HEK293 (cell line): ENCODE data around the gene MBOAT2.

Experiments used
- CTCF ChIA-PET: fragments of 350-600 bp; formaldehyde crosslinking; extraction: SDS; loops from one replicate; lab custom pipeline; 2021; ENCODE audit warnings: antibody characterized with exemption; lab: Yijun Ruan, JAX
- POLR2A ChIA-PET: fragments of 300-600 bp; formaldehyde crosslinking; extraction: SDS; loops from one replicate; lab custom pipeline; 2020; ENCODE audit warnings: antibody characterized with exemption, inconsistent platforms; lab: Yijun Ruan, JAX
- H3K27ac ChIP-seq: fragments of 200-500 bp; sonication (Bioruptor generic); 2 replicates; pipeline ENCODE4 v1.5.1; 2014; ENCODE audit warnings: low read depth, low read length, control low read depth, inconsistent platforms; ENCODE audit errors: extremely low read depth
- H3K36me3 ChIP-seq, 2 experiments: fragments of 200-500 bp in 1 of 2; sonication (Bioruptor generic) in 1 of 2; 1 replicate in 1 of 2; 2 replicates in 1 of 2; pipeline ENCODE4 v1.5.1; 2014 to 2017; ENCODE audit warnings: inconsistent platforms in 2 of 2, low read length in 2 of 2; ENCODE audit not compliant: control insufficient read depth in 2 of 2, insufficient read depth in 1 of 2
- H3K4me1 ChIP-seq: fragments of 200-500 bp; sonication (Bioruptor generic); 2 replicates; pipeline ENCODE4 v1.5.1; 2014; ENCODE audit warnings: mild to moderate bottlenecking, low read length, inconsistent platforms; ENCODE audit not compliant: control insufficient read depth, insufficient read depth
- H3K4me3 ChIP-seq: 2 replicates; pipeline ENCODE4 v1.5.1; 2011; ENCODE audit warnings: low read depth, mild to moderate bottlenecking, control low read depth, low read length, moderate library complexity
- H3K9me3 ChIP-seq: fragments of 200-500 bp; sonication (Bioruptor generic); 2 replicates; pipeline ENCODE4 v1.5.1; 2014; ENCODE audit warnings: low read depth, low read length, inconsistent platforms; ENCODE audit not compliant: control insufficient read depth, insufficient read depth
- ZBTB20 ChIP-seq: fragments of 450-650 bp; formaldehyde crosslinking; IDR thresholded peaks from 2 replicates; pipeline ENCODE4 v1.5.1; 2016; ENCODE audit warnings: missing biosample characterization, missing genetic modification characterization
- ZBTB7A ChIP-seq: fragments of 450-650 bp; formaldehyde crosslinking; IDR thresholded peaks from 2 replicates; pipeline ENCODE4 v1.5.1; 2016; ENCODE audit warnings: low read depth, missing biosample characterization, missing genetic modification characterization
- ZIC2 ChIP-seq: fragments of 450-650 bp; formaldehyde crosslinking; IDR thresholded peaks from 2 replicates; pipeline ENCODE4 v1.5.1; 2016; ENCODE audit warnings: missing biosample characterization, missing genetic modification characterization
- ZNF266 ChIP-seq: fragments of 450-650 bp; formaldehyde crosslinking; IDR thresholded peaks from 2 replicates; pipeline ENCODE4 v1.5.1; 2016; ENCODE audit warnings: missing biosample characterization, missing genetic modification characterization, low read depth
- ZNF324 ChIP-seq: fragments of 450-650 bp; formaldehyde crosslinking; IDR thresholded peaks from 2 replicates; pipeline ENCODE4 v1.5.1; 2016; ENCODE audit warnings: missing biosample characterization, missing genetic modification characterization
- ZNF521 ChIP-seq: fragments of 450-650 bp; formaldehyde crosslinking; IDR thresholded peaks from 2 replicates; pipeline ENCODE4 v1.5.1; 2017; ENCODE audit warnings: missing biosample characterization, mild to moderate bottlenecking, missing genetic modification characterization
- ZNF529 ChIP-seq: fragments of 450-650 bp; formaldehyde crosslinking; IDR thresholded peaks from 2 replicates; pipeline ENCODE4 v1.5.1; 2017; ENCODE audit warnings: missing genetic modification characterization, missing biosample characterization; ENCODE audit not compliant: insufficient replicate concordance
- ZNF530 ChIP-seq: fragments of 450-650 bp; formaldehyde crosslinking; IDR thresholded peaks from 2 replicates; pipeline ENCODE4 v1.5.1; 2016; ENCODE audit warnings: low read depth, missing biosample characterization, missing genetic modification characterization
- ZNF600 ChIP-seq: fragments of 450-650 bp; formaldehyde crosslinking; IDR thresholded peaks from 2 replicates; pipeline ENCODE4 v1.5.1; 2016; ENCODE audit warnings: missing biosample characterization, missing genetic modification characterization
- ZNF837 ChIP-seq: fragments of 450-650 bp; formaldehyde crosslinking; IDR thresholded peaks from 2 replicates; pipeline ENCODE4 v1.5.1; 2016; ENCODE audit warnings: missing biosample characterization, missing genetic modification characterization
- TF ChIP-seq, protein P1 (sequence below): fragments of 450-650 bp; IDR thresholded peaks from 2 replicates; pipeline ENCODE4 v1.5.1; 2018; ENCODE audit warnings: missing biosample characterization, missing genetic modification characterization
- TF ChIP-seq, protein P2 (sequence below): fragments of 450-650 bp; formaldehyde crosslinking; IDR thresholded peaks from 2 replicates; pipeline ENCODE4 v1.5.1; 2016; ENCODE audit warnings: missing biosample characterization, missing genetic modification characterization
- TF ChIP-seq, protein P3 (sequence below): fragments of 450-650 bp; formaldehyde crosslinking; IDR thresholded peaks from 2 replicates; pipeline ENCODE4 v1.5.1; 2016; ENCODE audit warnings: missing biosample characterization, missing genetic modification characterization
- TF ChIP-seq, protein P4 (sequence below): fragments of 450-650 bp; formaldehyde crosslinking; IDR thresholded peaks from 2 replicates; pipeline ENCODE4 v1.5.1; 2016; ENCODE audit warnings: missing biosample characterization, missing genetic modification characterization

MBOAT2 gene

DNA sequence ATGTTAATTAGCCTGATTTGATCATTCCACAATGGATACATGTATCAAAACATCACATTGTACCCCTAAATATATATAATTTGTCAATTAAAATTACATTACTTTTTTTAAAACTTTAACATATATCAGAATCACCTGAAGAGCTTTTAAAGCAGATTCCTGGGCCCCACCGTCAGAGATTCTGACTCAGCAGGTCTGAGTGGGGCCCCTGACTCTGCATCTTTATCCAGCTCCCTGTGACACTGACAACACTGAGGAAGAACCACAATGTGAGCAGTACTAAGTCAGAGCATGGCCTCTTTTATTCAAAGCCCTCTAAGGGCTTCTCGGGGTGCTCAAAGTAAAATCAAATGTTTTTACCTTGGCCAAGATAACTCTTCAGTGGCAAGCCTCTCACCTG lies 175.8 kb downstream of the MBOAT2 start:
- no peak overlapping the region for H3K4me3 ChIP-seq
- H3K4me1 ChIP-seq, result no peaks in the 10 kb centered on the region
- no peaks in the 10 kb centered on the region for H3K9me3 ChIP-seq
- no peak overlapping the region for H3K27ac ChIP-seq
- TF ChIP-seq ZBTB20 (peak; percentile 45; the same call in 1 of the 2 replicates), ZNF529 (tag by site-specific recombination) (no peak), ZNF600 (tag by site-specific recombination) (no peak)
- TF ChIP-seq, all 188 proteins: peak for 1
- peaks cover 16 to 22% of the 10 kb centered on the region in 2 experiments for H3K36me3 ChIP-seq
- ChIA-PET POLR2A (no interaction called here), CTCF (no interaction called here)

DNA sequence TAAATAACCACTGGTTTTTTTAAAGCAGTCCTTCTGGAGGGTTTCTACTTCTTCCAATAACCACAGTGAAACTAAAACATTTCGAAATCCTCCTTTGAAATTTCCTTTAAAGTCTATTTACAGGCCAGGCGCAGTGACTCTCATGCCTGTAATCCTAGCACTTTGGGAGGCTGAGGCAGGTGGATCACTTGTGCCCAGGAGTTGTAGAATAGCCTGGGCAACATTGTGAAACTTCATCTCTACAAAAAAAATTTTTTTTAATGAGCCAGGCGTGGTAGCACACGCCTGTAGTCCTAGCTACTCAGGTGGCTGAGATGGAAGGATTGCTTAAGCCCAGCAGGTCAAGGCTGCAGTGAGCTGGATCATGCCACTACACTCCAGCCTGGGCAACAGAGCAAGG lies 181.3 kb downstream of the MBOAT2 start:
- peaks cover 19 to 23% of the 10 kb centered on the region in 2 experiments for H3K36me3 ChIP-seq
- CTCF ChIA-PET, result interaction anchor here (1.6 kb wide), 1 partner anchor 320 kb away, joined by 4 read pairs; no protein-coding TSS in a partner anchor
- no peak overlapping the region for H3K27ac ChIP-seq
- no peaks in the 10 kb centered on the region for H3K9me3 ChIP-seq
- H3K4me3 ChIP-seq, result no peak overlapping the region
- H3K4me1 ChIP-seq, result no peaks in the 10 kb centered on the region
- POLR2A ChIA-PET, result no interaction called here
- TF ChIP-seq ZBTB7A (tag by site-specific recombination) (no peak), ZNF324 (tag by site-specific recombination) (no peak), ZNF837 (tag by site-specific recombination) (no peak), ZNF521 (tag by site-specific recombination) (no peak)
- TF ChIP-seq, protein P1, sequence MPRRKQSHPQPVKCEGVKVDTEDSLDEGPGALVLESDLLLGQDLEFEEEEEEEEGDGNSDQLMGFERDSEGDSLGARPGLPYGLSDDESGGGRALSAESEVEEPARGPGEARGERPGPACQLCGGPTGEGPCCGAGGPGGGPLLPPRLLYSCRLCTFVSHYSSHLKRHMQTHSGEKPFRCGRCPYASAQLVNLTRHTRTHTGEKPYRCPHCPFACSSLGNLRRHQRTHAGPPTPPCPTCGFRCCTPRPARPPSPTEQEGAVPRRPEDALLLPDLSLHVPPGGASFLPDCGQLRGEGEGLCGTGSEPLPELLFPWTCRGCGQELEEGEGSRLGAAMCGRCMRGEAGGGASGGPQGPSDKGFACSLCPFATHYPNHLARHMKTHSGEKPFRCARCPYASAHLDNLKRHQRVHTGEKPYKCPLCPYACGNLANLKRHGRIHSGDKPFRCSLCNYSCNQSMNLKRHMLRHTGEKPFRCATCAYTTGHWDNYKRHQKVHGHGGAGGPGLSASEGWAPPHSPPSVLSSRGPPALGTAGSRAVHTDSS (tag by site-specific recombination), result no peak
- TF ChIP-seq, protein P2, sequence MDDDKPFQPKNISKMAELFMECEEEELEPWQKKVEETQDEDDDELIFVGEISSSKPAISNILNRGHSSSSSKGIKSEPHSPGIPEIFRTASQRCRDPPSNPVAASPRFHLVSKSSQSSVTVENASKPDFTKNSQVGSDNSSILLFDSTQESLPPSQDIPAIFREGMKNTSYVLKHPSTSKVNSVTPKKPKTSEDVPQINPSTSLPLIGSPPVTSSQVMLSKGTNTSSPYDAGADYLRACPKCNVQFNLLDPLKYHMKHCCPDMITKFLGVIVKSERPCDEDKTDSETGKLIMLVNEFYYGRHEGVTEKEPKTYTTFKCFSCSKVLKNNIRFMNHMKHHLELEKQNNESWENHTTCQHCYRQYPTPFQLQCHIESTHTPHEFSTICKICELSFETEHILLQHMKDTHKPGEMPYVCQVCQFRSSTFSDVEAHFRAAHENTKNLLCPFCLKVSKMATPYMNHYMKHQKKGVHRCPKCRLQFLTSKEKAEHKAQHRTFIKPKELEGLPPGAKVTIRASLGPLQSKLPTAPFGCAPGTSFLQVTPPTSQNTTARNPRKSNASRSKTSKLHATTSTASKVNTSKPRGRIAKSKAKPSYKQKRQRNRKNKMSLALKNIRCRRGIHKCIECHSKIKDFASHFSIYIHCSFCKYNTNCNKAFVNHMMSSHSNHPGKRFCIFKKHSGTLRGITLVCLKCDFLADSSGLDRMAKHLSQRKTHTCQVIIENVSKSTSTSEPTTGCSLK (tag by site-specific recombination), result no peak

DNA sequence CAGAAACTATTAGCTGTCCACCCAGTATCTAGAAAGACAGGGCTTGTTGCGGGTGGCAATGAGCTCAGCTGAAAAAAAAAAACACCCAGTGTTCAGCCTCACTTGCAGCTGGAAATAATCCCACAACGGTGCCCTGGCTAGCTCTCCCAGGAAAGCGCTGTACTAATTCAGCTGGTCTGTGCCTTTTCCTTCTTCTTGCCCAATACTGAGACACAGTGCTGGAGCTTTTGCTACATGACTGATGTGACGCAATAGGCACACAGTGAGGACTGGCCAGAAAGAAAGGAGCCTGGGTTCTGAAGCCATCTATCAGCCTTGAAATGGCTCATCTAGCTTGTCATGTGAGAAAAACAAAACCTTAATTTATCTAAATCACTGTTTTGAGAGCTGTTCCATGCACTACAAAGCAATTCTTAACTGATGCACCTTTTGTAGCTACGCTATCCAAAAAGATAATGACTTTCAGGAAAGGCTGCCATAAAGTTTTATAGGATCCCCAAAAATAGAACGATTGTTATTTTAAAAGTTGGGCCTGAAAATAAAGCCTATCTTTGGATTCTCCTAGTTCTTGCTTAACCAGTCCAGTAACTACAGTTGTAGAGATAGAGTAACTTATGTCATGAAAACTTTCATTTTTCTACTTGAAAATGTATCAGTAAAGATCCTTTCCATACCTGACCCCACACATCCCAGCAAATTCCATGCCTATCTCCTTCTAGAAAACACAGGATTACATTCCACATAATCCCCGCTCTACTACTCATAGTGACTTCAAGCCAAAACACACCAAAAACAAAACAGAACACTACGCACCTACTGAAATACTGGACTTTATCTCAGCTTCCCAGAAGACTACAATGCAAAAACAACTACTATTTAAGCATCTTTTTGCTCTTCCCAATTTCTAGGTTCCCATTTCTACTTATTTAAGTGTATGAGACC lies 181.9 kb downstream of the MBOAT2 start:
- Histone ChIP-seq H3K27ac (no peak overlapping the region), H3K36me3 (peaks cover 20 to 23% of the 10 kb centered on the region in 2 experiments), H3K4me1 (no peaks in the 10 kb centered on the region), H3K9me3 (no peaks in the 10 kb centered on the region), H3K4me3 (no peak overlapping the region)
- ChIA-PET CTCF (interaction anchor here (1.1 to 1.6 kb wide), 2 partner anchors 16 to 320 kb away, joined by 3 to 4 read pairs; no protein-coding TSS in a partner anchor), POLR2A (interaction anchor here (0.8 kb wide), 1 partner anchor 12 kb away, joined by 5 read pairs; no protein-coding TSS in a partner anchor)
- TF ChIP-seq, protein P3, sequence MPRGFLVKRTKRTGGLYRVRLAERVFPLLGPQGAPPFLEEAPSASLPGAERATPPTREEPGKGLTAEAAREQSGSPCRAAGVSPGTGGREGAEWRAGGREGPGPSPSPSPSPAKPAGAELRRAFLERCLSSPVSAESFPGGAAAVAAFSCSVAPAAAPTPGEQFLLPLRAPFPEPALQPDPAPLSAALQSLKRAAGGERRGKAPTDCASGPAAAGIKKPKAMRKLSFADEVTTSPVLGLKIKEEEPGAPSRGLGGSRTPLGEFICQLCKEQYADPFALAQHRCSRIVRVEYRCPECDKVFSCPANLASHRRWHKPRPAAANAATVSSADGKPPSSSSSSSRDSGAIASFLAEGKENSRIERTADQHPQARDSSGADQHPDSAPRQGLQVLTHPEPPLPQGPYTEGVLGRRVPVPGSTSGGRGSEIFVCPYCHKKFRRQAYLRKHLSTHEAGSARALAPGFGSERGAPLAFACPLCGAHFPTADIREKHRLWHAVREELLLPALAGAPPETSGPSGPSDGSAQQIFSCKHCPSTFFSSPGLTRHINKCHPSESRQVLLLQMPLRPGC (tag by site-specific recombination), result no peak
- TF ChIP-seq ZNF266 (tag by site-specific recombination) (no peak), ZNF530 (no peak), ZIC2 (tag by site-specific recombination) (no peak)
- TF ChIP-seq, protein P4, sequence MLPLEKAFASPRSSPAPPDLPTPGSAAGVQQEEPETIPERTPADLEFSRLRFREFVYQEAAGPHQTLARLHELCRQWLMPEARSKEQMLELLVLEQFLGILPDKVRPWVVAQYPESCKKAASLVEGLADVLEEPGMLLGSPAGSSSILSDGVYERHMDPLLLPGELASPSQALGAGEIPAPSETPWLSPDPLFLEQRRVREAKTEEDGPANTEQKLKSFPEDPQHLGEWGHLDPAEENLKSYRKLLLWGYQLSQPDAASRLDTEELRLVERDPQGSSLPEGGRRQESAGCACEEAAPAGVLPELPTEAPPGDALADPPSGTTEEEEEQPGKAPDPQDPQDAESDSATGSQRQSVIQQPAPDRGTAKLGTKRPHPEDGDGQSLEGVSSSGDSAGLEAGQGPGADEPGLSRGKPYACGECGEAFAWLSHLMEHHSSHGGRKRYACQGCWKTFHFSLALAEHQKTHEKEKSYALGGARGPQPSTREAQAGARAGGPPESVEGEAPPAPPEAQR (tag by site-specific recombination), result no peak
